Fibroblast of lung (primary cell): ENCODE measurements around the gene SMPD2. TPM values are rescaled to one million over a fixed set of nuclear protein-coding genes. Genes with fewer than 3 reads are reported as not detected.

ENCODE experiments used
- DNase-seq, 2 donors: peaks; one replicate each; pipeline versions ENCODE4 v3.0.0 to v3.0.0-alpha.2; 2010; ENCODE audit warnings: low read depth in 2 of 2
- H2AFZ ChIP-seq: 2 replicates; pipeline ENCODE4 v1.5.1; 2012; ENCODE audit warnings: low read length, control low read depth, inconsistent platforms
- H3K27ac ChIP-seq: 2 replicates; pipeline ENCODE4 v1.5.1; 2011; ENCODE audit warnings: low read length, control low read depth; ENCODE audit not compliant: insufficient read depth
- H3K27me3 ChIP-seq: 2 replicates; pipeline ENCODE4 v1.5.1; 2011; ENCODE audit warnings: mild to moderate bottlenecking, low read length; ENCODE audit not compliant: control insufficient read depth, insufficient read depth
- H3K36me3 ChIP-seq: 2 replicates; pipeline ENCODE4 v1.5.1; 2011; ENCODE audit warnings: low read length; ENCODE audit not compliant: control insufficient read depth, insufficient read depth
- H3K4me1 ChIP-seq: 2 replicates; pipeline ENCODE4 v1.5.1; 2011; ENCODE audit warnings: low read length; ENCODE audit not compliant: control insufficient read depth, insufficient read depth; ENCODE audit errors: extremely low read depth
- H3K4me2 ChIP-seq: 2 replicates; pipeline ENCODE4 v1.5.1; 2011; ENCODE audit warnings: low read length, control low read depth; ENCODE audit not compliant: insufficient read depth; ENCODE audit errors: extremely low read depth
- H3K4me3 ChIP-seq, 4 experiments: fragments of 200-600 bp in 1 of 4; sonication (generic) in 1 of 4; replicated peaks in 1 of 4; 2 replicates each; pipeline ENCODE4 v1.5.1; 2011 to 2016; ENCODE audit warnings: low read length in 4 of 4, low read depth in 3 of 4, mild to moderate bottlenecking in 3 of 4, control low read depth in 2 of 4, inconsistent platforms in 1 of 4, mixed read lengths in 1 of 4; ENCODE audit not compliant: insufficient read depth in 1 of 4; ENCODE audit errors: control extremely low read depth in 1 of 4
- H3K79me2 ChIP-seq: 2 replicates; pipeline ENCODE4 v1.5.1; 2012; ENCODE audit warnings: mild to moderate bottlenecking, low read length, inconsistent platforms; ENCODE audit not compliant: control insufficient read depth, insufficient read depth
- H3K9ac ChIP-seq: 2 replicates; pipeline ENCODE4 v1.5.1; 2011; ENCODE audit warnings: mild to moderate bottlenecking, low read length, control low read depth; ENCODE audit not compliant: insufficient read depth
- H3K9me3 ChIP-seq: 2 replicates; pipeline ENCODE4 v1.5.1; 2012; ENCODE audit warnings: low read depth, low read length; ENCODE audit not compliant: control insufficient read depth, insufficient read depth
- H4K20me1 ChIP-seq: 2 replicates; pipeline ENCODE4 v1.5.1; 2011; ENCODE audit warnings: low read length; ENCODE audit not compliant: control insufficient read depth, insufficient read depth; ENCODE audit errors: extremely low read depth
- CTCF ChIP-seq, 2 donors: IDR thresholded peaks in 1 of 2; conservative IDR thresholded peaks in 1 of 2; 1 replicate in 1 of 2; 2 replicates in 1 of 2; pipeline ENCODE4 v1.5.1; 2011 to 2012; ENCODE audit warnings: low read length in 2 of 2, control low read depth in 1 of 2, inconsistent platforms in 1 of 2, low read depth in 1 of 2, mild to moderate bottlenecking in 1 of 2
- EZH2 ChIP-seq: IDR thresholded peaks from 2 replicates; pipeline ENCODE4 v1.5.1; 2012; ENCODE audit warnings: low read length, control low read depth, mild to moderate bottlenecking; ENCODE audit errors: missing control alignments
- polyA plus RNA-seq, 2 donors: library from polyadenylated mRNA; depleted of rRNA in 1 of 2; stranded (reverse) in 1 of 2; unstranded in 1 of 2; fragments of >200 nt; gene quantifications; 2 replicates each; pipeline ENCODE4 v1.2.1, GENCODE V29; 2011 to 2012; ENCODE audit warnings: missing spikeins in 1 of 2
- total RNA-seq: library from RNA; depleted of rRNA; stranded (reverse); fragments of >200 nt; gene quantifications from 2 replicates; pipeline ENCODE4 v1.2.1, GENCODE V29; 2014

Gene SMPD2
- total and polyA plus RNA-seq, 2 donors (not counting 1 experiment from before 2014, with no cell fraction given), result 5.5 to 7.9 TPM

GRCh38 chr6:109482905-109483734, 42.6 kb downstream of the SMPD2 start, which contains the start of gene ZBTB24:
ZBTB24 (minus strand) TSS chr6:109483219; CDS start chr6:109482026, 1,193 bp downstream.
- DNase-seq, result peak; percentile 82 to 87
- H3K4me3 ChIP-seq, result peak within 1 kb of the TSS; percentile 76 to 99 (median 88)
- H3K36me3 ChIP-seq, result peaks cover 1% of the 10 kb centered on the region
- no peaks in the 10 kb centered on the region for H4K20me1 ChIP-seq
- peak within 1 kb of the TSS; percentile 84 for H3K4me2 ChIP-seq
- peaks cover 8% of the 10 kb centered on the region for H3K4me1 ChIP-seq
- peak within 1 kb of the TSS; percentile 77 for H2AFZ ChIP-seq
- peak within 1 kb of the TSS; percentile 64 for H3K27ac ChIP-seq
- TF ChIP-seq EZH2 (no peak), CTCF (conservative IDR thresholded peaks at IDR 0.05 in 1 of 2, IDR thresholded peaks at IDR 0.05 in 1 of 2; ENCODE audit: low read depth in 1 of 2, low read length in 2 of 2) (no peak)
- no peaks in the 10 kb centered on the region for H3K27me3 ChIP-seq
- H3K9me3 ChIP-seq, result no peaks in the 10 kb centered on the region
- peaks cover 19% of the 10 kb centered on the region for H3K79me2 ChIP-seq
- peak within 1 kb of the TSS; percentile 75 for H3K9ac ChIP-seq

DNA sequence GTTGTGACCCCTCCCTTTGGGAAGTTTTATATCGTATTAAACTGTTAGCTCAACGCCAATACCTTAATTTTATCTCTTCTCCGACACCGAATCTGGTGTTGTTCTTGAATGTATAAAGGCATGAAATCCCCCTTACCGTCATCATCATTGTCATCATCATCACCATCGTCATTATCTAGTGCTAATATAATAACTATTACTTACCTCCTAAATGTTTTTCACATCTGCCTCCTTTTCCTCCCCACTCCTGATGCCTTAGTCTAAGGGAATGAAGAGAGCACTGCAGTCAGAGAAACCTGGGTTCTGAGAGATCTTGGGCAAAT, 43.2 kb downstream of the SMPD2 start:
- Histone ChIP-seq H3K4me3 (peak overlapping the region; percentile 24 to 65 (median 52)), H3K4me1 (peaks cover 6% of the 10 kb centered on the region), H3K9ac (no peak overlapping the region), H3K9me3 (no peaks in the 10 kb centered on the region), H4K20me1 (no peaks in the 10 kb centered on the region), H3K4me2 (peak overlapping the region; percentile 79), H3K36me3 (peaks cover 1% of the 10 kb centered on the region), H3K79me2 (peaks cover 15% of the 10 kb centered on the region), H3K27ac (no peak overlapping the region), H3K27me3 (no peaks in the 10 kb centered on the region), H2AFZ (peak overlapping the region; percentile 71)
- TF ChIP-seq CTCF (conservative IDR thresholded peaks at IDR 0.05 in 1 of 2, IDR thresholded peaks at IDR 0.05 in 1 of 2; ENCODE audit: low read depth in 1 of 2, low read length in 2 of 2) (no peak), EZH2 (no peak)
- DNase-seq, result peak in 1 of 2 donors; percentile 11

- H3K27ac ChIP-seq, result no peak overlapping the region
- peaks cover 13% of the 10 kb centered on the region for H3K79me2 ChIP-seq
- peaks cover 4% of the 10 kb centered on the region for H3K4me1 ChIP-seq
- peak overlapping the region in 2 of 4 experiments; percentile 61 to 65 for H3K4me3 ChIP-seq
- no peak overlapping the region for H3K9ac ChIP-seq
- peak overlapping the region; percentile 71 for H2AFZ ChIP-seq
- H3K27me3 ChIP-seq, result no peaks in the 10 kb centered on the region
- no peaks in the 10 kb centered on the region for H3K9me3 ChIP-seq
- TF ChIP-seq EZH2 (no peak), CTCF (conservative IDR thresholded peaks at IDR 0.05 in 1 of 2, IDR thresholded peaks at IDR 0.05 in 1 of 2; ENCODE audit: low read depth in 1 of 2, low read length in 2 of 2) (no peak)
- no peak overlapping the region for H3K4me2 ChIP-seq
- peak in 1 of 2 donors; percentile 25 for DNase-seq
- H3K36me3 ChIP-seq, result peaks cover 1% of the 10 kb centered on the region
- no peaks in the 10 kb centered on the region for H4K20me1 ChIP-seq
These were observed 43.6 kb downstream of the SMPD2 start for GRCh38 chr6:109484122-109484521.
